ENCODE data around the gene PLEKHA6.

PLEKHA6 gene

GRCh38 chr1:204314893-204315658 is 44.7 kb downstream of the PLEKHA6 start:
- no peak for TF ChIP-seq CTCF (IDR thresholded peaks at IDR 0.05)

GRCh38 chr1:204314171-204314892 is 45.4 kb downstream of the PLEKHA6 start:
- no peak for TF ChIP-seq CTCF (IDR thresholded peaks at IDR 0.05)

- no peak for TF ChIP-seq CTCF (IDR thresholded peaks at IDR 0.05)
Measured at GRCh38 chr1:204313675-204314074, 46.1 kb downstream of the PLEKHA6 start.

- no peak for TF ChIP-seq CTCF (IDR thresholded peaks at IDR 0.05)
Measured at GRCh38 chr1:204308023-204308628, 51.6 kb downstream of the PLEKHA6 start.

- TF ChIP-seq CTCF (IDR thresholded peaks at IDR 0.05): no peak
Measured at GRCh38 chr1:204307334-204307883, 52.3 kb downstream of the PLEKHA6 start.

- no peak for TF ChIP-seq CTCF (IDR thresholded peaks at IDR 0.05)
Measured at GRCh38 chr1:204306076-204306475, 53.7 kb downstream of the PLEKHA6 start.

- TF ChIP-seq CTCF (IDR thresholded peaks at IDR 0.05): no peak
Measured at GRCh38 chr1:204304067-204304466, 55.7 kb downstream of the PLEKHA6 start.
